HUES6 (cell line): Measurements from ENCODE around the gene PPM1K.

Experiments used
- H3K27ac ChIP-seq: 2 replicates; pipeline ENCODE4 v1.7.0; 2013; ENCODE audit warnings: low read depth, mild to moderate bottlenecking, low read length, inconsistent platforms
- H3K27me3 ChIP-seq: 2 replicates; pipeline ENCODE4 v1.6.1; 2013; ENCODE audit warnings: low read length; ENCODE audit not compliant: control insufficient read depth, insufficient read depth
- H3K36me3 ChIP-seq: 2 replicates; pipeline ENCODE4 v1.6.1; 2013; ENCODE audit warnings: low read length; ENCODE audit not compliant: control insufficient read depth, insufficient read depth
- H3K4me1 ChIP-seq: 2 replicates; pipeline ENCODE4 v1.6.1; 2013; ENCODE audit warnings: low read length; ENCODE audit not compliant: control insufficient read depth, insufficient read depth
- H3K4me3 ChIP-seq: 2 replicates; pipeline ENCODE4 v1.5.1; 2013; ENCODE audit warnings: low read depth, low read length
- H3K9ac ChIP-seq: one replicate; pipeline ENCODE4 v1.6.1; 2013; ENCODE audit warnings: mild to moderate bottlenecking, low read length
- H3K9me3 ChIP-seq: 2 replicates; pipeline ENCODE4 v1.6.1; 2013; ENCODE audit warnings: low read depth, low read length; ENCODE audit not compliant: control insufficient read depth, insufficient read depth

PPM1K gene

GRCh38 chr4:88244816-88245579 lies 39.4 kb downstream of the PPM1K start:
- no peak overlapping the region for H3K4me3 ChIP-seq

GRCh38 chr4:88244056-88244455 lies 40.3 kb downstream of the PPM1K start:
- Histone ChIP-seq H3K36me3 (no peaks in the 10 kb centered on the region), H3K27ac (no peak overlapping the region), H3K4me1 (0 out of 2 replicates have a peak, but pooled peaks cover 2% of the 10 kb centered on the region), H3K9ac (no peak overlapping the region), H3K4me3 (no peak overlapping the region), H3K27me3 (no peaks in the 10 kb centered on the region), H3K9me3 (no peaks in the 10 kb centered on the region)

More at GRCh38 chr4:88244816-88245579, 39.4 kb downstream of the PPM1K start:
- Histone ChIP-seq H3K9ac (no peak overlapping the region), H3K27me3 (no peaks in the 10 kb centered on the region), H3K9me3 (no peaks in the 10 kb centered on the region), H3K36me3 (no peaks in the 10 kb centered on the region), H3K27ac (no peak overlapping the region), H3K4me1 (0 out of 2 replicates have a peak, but pooled peaks cover 2% of the 10 kb centered on the region)

GRCh38 chr4:88242144-88242543 lies 42.2 kb downstream of the PPM1K start:
- 0 out of 2 replicates have a peak, but pooled peaks cover 2% of the 10 kb centered on the region for H3K4me1 ChIP-seq
- H3K27me3 ChIP-seq, result no peaks in the 10 kb centered on the region
- H3K9me3 ChIP-seq, result no peaks in the 10 kb centered on the region
- H3K27ac ChIP-seq, result no peak overlapping the region
- H3K4me3 ChIP-seq, result no peak overlapping the region
- no peaks in the 10 kb centered on the region for H3K36me3 ChIP-seq
- no peak overlapping the region for H3K9ac ChIP-seq

- no peaks in the 10 kb centered on the region for H3K9me3 ChIP-seq
- H3K9ac ChIP-seq, result no peak overlapping the region
- no peaks in the 10 kb centered on the region for H3K27me3 ChIP-seq
- no peak overlapping the region for H3K4me3 ChIP-seq
- no peak overlapping the region for H3K27ac ChIP-seq
- no peaks in the 10 kb centered on the region for H3K36me3 ChIP-seq
- 0 out of 2 replicates have a peak, but pooled peaks cover 2% of the 10 kb centered on the region for H3K4me1 ChIP-seq
Measured at GRCh38 chr4:88240297-88240714, 44.1 kb downstream of the PPM1K start.

- H3K4me1 ChIP-seq, result peaks cover 3% of the 10 kb centered on the region; the same call in 1 of the 2 replicates
- H3K9me3 ChIP-seq, result 0 out of 2 replicates have a peak, but pooled peaks cover 7% of the 10 kb centered on the region
- H3K27me3 ChIP-seq, result no peaks in the 10 kb centered on the region
- H3K36me3 ChIP-seq, result no peaks in the 10 kb centered on the region
- H3K9ac ChIP-seq, result no peak overlapping the region
- H3K27ac ChIP-seq, result no peak overlapping the region
- H3K4me3 ChIP-seq, result no peak overlapping the region
Measured at GRCh38 chr4:88230969-88231771, 53.2 kb downstream of the PPM1K start.

GRCh38 chr4:88230461-88230891 lies 53.9 kb downstream of the PPM1K start:
- no peaks in the 10 kb centered on the region for H3K27me3 ChIP-seq
- H3K27ac ChIP-seq, result no peak overlapping the region
- 0 out of 2 replicates have a peak, but pooled peaks cover 7% of the 10 kb centered on the region for H3K9me3 ChIP-seq
- H3K4me1 ChIP-seq, result peaks cover 3% of the 10 kb centered on the region; the same call in 1 of the 2 replicates
- H3K4me3 ChIP-seq, result no peak overlapping the region
- H3K36me3 ChIP-seq, result no peaks in the 10 kb centered on the region
- no peak overlapping the region for H3K9ac ChIP-seq

GRCh38 chr4:88227734-88228133 lies 56.6 kb downstream of the PPM1K start:
- H3K9me3 ChIP-seq, result 0 out of 2 replicates have a peak, but pooled peaks cover 4% of the 10 kb centered on the region
- H3K27me3 ChIP-seq, result no peaks in the 10 kb centered on the region
- no peak overlapping the region for H3K4me3 ChIP-seq
- no peaks in the 10 kb centered on the region for H3K36me3 ChIP-seq
- H3K9ac ChIP-seq, result no peak overlapping the region
- H3K4me1 ChIP-seq, result peaks cover 3% of the 10 kb centered on the region; the same call in 1 of the 2 replicates
- no peak overlapping the region for H3K27ac ChIP-seq

GRCh38 chr4:88226143-88226542 lies 58.2 kb downstream of the PPM1K start:
- Histone ChIP-seq H3K36me3 (no peaks in the 10 kb centered on the region), H3K4me1 (no peaks in the 10 kb centered on the region), H3K9ac (no peak overlapping the region), H3K9me3 (peaks cover 13% of the 10 kb centered on the region), H3K27me3 (no peaks in the 10 kb centered on the region), H3K4me3 (no peak overlapping the region), H3K27ac (no peak overlapping the region)

GRCh38 chr4:88225232-88226105 lies 58.9 kb downstream of the PPM1K start:
- H3K27me3 ChIP-seq, result no peaks in the 10 kb centered on the region
- H3K9ac ChIP-seq, result no peak overlapping the region
- H3K9me3 ChIP-seq, result peaks cover 17% of the 10 kb centered on the region
- no peak overlapping the region for H3K4me3 ChIP-seq
- no peaks in the 10 kb centered on the region for H3K36me3 ChIP-seq
- H3K27ac ChIP-seq, result no peak overlapping the region
- H3K4me1 ChIP-seq, result no peaks in the 10 kb centered on the region

- no peak overlapping the region for H3K27ac ChIP-seq
- no peak overlapping the region for H3K9ac ChIP-seq
- no peaks in the 10 kb centered on the region for H3K27me3 ChIP-seq
- H3K4me3 ChIP-seq, result no peak overlapping the region
- H3K9me3 ChIP-seq, result peaks cover 19% of the 10 kb centered on the region
- no peaks in the 10 kb centered on the region for H3K4me1 ChIP-seq
- H3K36me3 ChIP-seq, result no peaks in the 10 kb centered on the region
Measured at GRCh38 chr4:88223516-88223915, 60.8 kb downstream of the PPM1K start.
